ENCODE results near the gene RPEL1. TPM values are rescaled to one million over a fixed set of nuclear protein-coding genes. Genes with fewer than 3 reads are reported as not detected.

RPEL1 gene
- total RNA-seq, 4 donors from 2014 or later = not detected

GRCh38 chr10:103291588-103291987 lies 45.9 kb downstream of the RPEL1 start:
- no peak for TF ChIP-seq CTCF (IDR thresholded peaks at IDR 0.05; ENCODE audit: low read depth)

- no peak for TF ChIP-seq CTCF (IDR thresholded peaks at IDR 0.05; ENCODE audit: low read depth)
These were observed 49.8 kb downstream of the RPEL1 start for GRCh38 chr10:103295374-103296015.

Other genes with a start within 250 kb of the RPEL1 start
- gene NT5C2, start 52.6 kb upstream of the RPEL1 start, total RNA-seq = 100 to 1,000 TPM in 1 of 4 donors, 10 to 100 TPM in 3; 62.1 to 262 (median 71.4) TPM
- not detected for gene INA, start 31.3 kb downstream of the RPEL1 start, total RNA-seq
- 10 to 100 TPM; 10.7 to 19.0 (median 15.8) TPM for gene PCGF6, start 105.3 kb downstream of the RPEL1 start, total RNA-seq
- gene TAF5, start 122.1 kb downstream of the RPEL1 start, total RNA-seq = 1 to 10 TPM; 3.8 to 7.3 (median 4.0) TPM
- gene ATP5MK, start 150.6 kb downstream of the RPEL1 start, total RNA-seq = 100 to 1,000 TPM; 305 to 771 (median 382) TPM
- gene PDCD11, start 150.7 kb downstream of the RPEL1 start, total RNA-seq = 10 to 100 TPM; 12.2 to 15.2 (median 13.7) TPM
- 100 to 1,000 TPM in 2 of 4 donors, 10 to 100 TPM in 2; 44.0 to 111 (median 77.1) TPM for gene CALHM2, start 206.5 kb downstream of the RPEL1 start, total RNA-seq
- gene CALHM1, start 213.0 kb downstream of the RPEL1 start, total RNA-seq = not detected
- not detected for gene CALHM3, start 233.4 kb downstream of the RPEL1 start, total RNA-seq
- gene NEURL1, start 247.8 kb downstream of the RPEL1 start, total RNA-seq = not detected

Measured in subcutaneous adipose tissue (tissue), 4 donors.